Breast epithelium (tissue), 3 donors: Measurements from ENCODE around the gene ADARB2.

ENCODE experiments used
- POLR2A ChIP-seq: fragments of 450-650 bp; IDR thresholded peaks from one replicate; pipeline ENCODE4 v1.6.1; 2016; ENCODE audit warnings: antibody characterized with exemption, mild to moderate bottlenecking, moderate library complexity
- TF ChIP-seq, protein P1 (sequence below), 3 donors: fragments of 450-650 bp; IDR thresholded peaks; one replicate each; pipeline ENCODE4 v1.5.1; 2016 to 2017; ENCODE audit warnings: antibody characterized with exemption in 3 of 3, mild to moderate bottlenecking in 3 of 3, moderate library complexity in 3 of 3

DNA sequence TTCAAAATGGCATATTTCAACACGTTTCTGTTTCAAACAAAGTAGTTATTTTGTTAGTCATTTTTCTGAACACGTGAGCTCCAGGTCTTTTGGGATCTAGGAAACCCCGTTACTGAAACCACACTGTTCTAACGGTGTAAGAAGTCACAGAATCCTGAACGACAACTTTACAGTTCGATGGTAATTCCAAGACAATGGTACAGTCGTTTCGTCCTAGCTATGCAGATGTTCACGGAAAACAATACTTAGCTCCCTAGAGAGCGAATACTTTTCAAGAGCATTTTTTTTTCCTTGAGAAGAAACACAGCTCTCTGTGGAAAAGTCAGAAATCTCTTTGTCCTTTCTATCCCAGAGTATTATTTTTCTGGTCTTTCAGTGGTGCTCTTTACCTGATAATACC is 254.1 kb downstream of the ADARB2 start:
- TF ChIP-seq POLR2A: no peak
- TF ChIP-seq, protein P1, sequence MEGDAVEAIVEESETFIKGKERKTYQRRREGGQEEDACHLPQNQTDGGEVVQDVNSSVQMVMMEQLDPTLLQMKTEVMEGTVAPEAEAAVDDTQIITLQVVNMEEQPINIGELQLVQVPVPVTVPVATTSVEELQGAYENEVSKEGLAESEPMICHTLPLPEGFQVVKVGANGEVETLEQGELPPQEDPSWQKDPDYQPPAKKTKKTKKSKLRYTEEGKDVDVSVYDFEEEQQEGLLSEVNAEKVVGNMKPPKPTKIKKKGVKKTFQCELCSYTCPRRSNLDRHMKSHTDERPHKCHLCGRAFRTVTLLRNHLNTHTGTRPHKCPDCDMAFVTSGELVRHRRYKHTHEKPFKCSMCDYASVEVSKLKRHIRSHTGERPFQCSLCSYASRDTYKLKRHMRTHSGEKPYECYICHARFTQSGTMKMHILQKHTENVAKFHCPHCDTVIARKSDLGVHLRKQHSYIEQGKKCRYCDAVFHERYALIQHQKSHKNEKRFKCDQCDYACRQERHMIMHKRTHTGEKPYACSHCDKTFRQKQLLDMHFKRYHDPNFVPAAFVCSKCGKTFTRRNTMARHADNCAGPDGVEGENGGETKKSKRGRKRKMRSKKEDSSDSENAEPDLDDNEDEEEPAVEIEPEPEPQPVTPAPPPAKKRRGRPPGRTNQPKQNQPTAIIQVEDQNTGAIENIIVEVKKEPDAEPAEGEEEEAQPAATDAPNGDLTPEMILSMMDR (IDR thresholded peaks at IDR 0.05): no peak
